Fibroblast of the conjunctiva (primary cell): ENCODE results near the gene RIN1.
"Not testable (repeated sequence)": the region's sequence is repeated elsewhere in the genome, so short reads cannot be mapped to it uniquely, and the experiment has no call there.

Source experiments
- DNase-seq: peaks from one replicate; pipeline ENCODE4 v3.0.0-alpha.2; 2010; ENCODE audit warnings: low read depth

RIN1 gene

DNA sequence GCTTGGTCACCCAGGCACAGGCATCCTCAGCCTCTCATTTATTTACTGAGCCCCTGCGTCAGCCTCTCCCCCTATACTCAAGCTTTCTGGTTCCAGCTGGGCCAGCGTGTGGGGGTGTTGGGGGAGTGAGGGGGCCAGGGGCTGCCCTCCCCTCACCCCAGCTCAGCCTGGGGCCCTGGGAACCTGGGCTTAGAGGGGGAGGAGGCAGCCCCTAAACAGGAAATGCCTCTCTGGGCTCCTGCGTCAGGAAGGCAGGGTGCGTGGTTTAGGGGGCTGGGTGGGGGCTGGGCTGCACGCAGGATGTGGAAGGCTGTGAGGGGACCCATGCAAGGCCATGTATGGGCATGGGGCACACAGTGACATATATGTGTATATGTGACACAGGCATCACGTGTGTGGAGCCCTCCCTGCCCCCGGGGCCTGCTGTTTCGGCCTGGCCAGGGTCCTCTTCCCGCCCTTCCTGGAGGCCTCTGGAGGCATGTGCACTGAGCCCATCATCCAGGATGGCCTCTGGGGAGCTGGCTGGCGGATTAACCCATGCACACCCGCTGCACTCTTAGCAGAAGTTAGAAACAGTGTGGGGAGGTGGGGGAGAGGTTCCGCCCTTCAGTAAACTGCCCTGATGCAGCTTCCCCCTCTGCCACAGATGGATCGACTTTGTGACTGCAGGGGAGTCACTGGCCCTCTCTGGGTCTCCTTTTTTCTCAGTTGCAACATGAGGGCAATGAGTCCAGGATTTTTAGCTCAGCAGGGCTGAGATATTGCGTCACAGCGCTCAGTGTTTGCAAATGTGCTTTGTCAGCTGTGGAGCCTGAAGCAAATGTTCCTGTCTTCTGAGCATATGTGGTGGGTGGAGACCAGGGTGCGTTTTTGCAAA is 18.3 kb downstream of the RIN1 start:
- peak; percentile 90 for DNase-seq

DNA sequence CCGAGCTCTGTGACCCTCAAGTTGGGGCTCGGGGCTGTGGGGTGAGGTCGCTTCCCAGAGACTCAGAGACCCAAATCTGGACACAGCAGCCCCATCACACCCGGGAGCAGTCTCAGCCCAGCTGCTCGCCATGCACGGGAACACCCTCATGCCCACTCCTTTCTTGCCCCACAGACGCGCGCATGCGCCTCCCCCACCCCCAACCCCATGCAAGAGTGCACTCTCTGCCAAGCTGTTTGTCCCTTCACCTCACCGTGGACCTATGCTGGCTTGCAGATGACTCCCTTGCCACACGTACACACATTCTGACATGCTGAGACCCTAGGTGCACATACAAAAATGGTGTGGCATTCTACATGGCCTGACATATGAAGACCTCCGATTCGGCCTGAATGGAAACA is 18.9 kb downstream of the RIN1 start:
- DNase-seq = no peak

DNA sequence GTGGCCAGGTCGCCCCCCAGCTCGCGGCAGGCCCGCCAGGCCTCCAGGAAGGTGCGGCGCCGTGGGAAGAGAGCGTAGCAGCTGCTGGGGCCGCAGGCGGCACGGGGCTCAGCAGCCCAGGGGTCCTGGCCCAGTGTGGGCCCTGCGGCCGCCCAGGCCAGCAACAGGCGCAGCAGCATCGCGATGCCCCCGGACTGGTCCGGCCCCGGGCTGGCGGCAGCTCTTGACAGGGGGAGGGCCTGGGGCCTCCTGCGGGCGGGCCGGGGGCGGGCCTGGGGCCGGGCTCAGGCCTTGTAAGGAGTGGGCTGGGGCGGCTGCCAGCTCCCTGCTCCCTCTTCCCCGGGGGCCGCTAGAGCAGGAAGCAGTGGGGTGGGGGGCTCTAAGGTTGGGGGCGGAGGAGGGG is 19.4 kb downstream of the RIN1 start, which contains the start of gene CD248:
CD248 (minus strand) TSS at position 196 of the 403 bp plus-strand sequence; CDS start at position 179, 17 bp downstream.
- peak; percentile 84 for DNase-seq

DNA sequence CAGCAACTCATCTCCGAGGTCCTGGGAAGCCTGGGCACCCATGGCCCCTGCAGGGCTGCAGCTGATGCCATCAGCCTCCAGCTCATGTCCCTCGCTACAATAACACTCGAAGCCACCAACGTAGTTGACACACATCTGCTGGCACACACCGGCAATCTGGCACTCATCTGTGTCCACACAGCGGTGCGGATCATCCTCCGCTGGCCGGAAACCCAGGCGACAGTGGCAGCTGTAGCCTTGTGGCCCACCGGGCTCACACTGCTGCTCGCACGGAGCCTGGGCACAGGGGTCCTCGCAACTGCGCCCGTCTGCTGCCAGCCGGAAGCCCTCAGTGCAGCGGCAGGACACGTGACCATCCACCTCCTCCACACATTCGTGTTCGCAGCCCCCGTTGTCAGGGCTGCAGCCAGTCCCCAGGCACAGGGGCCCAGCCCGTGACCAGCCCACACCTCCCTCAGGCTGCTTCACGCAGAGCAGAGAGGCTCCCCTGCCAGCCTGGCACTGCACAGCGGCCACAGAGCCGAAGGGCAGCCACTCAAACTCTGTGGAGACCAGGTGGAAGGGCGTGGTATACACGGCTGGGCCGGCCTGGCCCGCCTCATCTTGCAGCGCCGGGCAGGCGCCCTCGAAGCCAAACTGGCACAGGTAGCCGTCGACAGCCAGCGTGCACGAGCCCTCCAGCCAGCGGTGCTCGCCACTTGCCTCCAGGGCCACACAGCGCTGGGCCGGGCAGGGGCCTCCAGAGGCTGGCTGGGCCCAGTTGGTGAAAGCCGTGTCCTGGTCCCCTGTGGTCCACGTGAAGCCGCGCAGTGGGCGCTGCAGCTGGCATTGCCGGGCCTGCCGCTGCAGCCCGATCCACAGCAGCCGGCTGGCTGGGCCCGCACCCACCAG is 20.1 kb downstream of the RIN1 start:
- no peak for DNase-seq

GRCh38 chr11:66315498-66315885 is 20.7 kb downstream of the RIN1 start:
- no peak for DNase-seq

DNA sequence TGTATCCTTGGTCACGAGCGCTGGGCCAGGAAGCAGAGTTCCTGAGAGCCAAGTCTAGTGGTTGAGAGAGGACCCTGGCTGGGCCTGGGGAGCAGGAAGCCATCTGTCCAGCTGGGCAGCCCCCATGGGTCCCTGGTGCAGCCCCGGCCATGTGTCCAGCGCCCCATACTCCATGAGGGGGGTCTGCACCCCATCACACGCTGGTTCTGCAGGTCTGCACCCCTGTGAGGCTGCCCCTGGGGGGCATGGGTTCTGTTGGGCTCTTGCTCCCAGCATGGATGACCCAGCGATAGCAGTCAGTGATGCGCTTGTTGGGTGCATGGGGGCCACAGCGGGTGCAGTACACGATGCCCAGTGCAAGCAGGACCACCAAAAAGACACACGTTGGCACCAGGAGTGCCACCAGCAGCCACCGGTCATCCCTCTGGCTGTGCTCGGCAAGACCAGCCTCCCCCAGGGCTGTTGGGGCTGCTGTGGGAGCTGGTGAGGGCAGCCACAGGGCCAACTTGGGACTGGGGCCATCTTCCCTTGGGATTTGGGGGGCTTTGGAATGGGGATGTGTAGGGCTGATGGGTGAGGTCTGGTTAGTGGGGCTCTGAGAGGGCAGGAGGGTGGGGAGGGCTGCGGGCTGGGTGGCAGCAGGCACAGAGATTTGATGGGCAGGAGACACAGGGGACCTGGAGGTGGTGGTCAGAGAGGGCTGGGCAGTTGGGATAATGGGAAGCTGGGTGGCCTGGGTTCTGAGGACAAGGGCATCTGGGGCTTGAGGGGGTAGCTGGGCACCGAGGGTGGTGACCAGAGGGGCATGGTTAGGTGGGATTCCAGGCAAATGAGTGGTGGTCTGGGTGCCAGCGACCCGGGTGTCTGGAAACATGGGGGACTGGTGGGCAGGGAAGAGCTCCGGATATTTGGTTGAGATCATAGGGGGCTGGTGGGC is 21.4 kb downstream of the RIN1 start:
- no peak for DNase-seq

GRCh38 chr11:66314186-66314501 is 22.1 kb downstream of the RIN1 start:
- no peak for DNase-seq

DNA sequence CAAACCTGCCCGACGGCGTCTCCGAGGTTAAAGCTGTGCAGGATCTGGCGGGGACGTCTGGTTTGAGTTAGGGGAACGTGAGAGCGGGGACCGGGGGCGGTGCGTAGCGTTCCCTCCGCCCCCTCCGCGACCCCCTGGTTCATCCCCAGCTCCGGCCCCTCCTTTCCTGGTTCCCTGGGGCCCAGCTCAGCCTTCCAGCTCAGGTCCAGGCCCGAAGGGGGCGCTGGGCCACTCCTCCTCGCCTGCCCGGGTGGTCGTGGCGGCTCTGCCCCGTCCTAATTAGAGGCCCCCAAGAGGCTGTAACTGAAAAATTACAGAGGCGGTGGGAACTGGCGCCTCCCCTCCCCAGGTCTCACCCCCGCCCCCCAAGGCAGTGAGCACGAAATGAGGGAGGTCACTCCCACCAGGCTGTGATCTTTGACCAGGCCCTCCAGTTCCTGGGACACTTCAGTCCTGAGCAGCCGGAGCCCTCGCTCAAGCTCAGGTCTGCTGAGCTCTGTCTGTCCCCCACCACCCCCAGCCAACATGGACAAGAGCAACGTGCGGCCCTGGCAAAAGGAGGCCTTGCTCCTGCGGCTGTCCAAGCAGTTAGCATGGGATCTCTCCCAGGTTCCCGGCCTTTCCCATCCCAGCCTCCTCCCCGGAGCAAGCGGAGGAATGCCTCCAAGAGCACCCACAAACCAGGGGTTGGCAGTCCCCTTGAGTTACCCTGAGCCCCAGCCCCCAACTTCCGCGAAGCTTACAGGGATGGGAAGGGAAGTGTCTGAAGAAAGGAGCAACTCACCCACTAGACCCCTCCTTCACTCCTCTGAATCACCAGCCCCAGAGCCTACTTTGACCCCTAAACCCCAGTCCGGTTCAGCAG is 22.7 kb downstream of the RIN1 start:
- DNase-seq = no peak

- DNase-seq = peak; percentile 99
Measured at GRCh38 chr11:66312549-66313320, 23.5 kb downstream of the RIN1 start.

DNA sequence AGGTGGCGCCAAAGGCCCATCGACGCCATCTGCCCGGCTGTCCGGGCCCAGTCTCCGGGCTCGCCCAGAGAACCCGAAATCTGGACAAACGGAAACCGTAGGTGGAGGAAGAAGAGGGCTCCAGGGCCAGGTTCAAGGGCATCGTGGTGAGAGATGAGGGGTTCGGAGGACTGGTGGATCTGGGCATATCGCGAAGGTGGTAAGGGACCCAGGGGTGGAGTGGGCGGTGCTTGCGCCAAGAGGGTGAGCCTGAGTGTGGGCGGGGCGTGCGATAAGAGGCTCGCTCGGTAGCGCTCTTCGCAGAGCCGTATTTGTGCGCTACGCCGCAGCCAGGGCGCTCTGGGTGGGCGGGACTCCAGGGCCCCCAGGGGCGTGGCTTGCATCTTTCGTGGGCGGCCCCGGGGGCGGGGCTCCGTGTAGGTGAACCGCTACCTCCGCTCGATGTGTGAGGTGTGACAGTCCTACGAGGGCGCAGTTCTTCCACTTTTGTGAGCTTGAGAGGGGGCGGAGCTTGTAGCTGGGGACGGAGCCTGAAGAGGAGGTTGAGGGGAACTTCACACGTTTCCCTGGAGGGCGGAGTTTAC is 24.2 kb downstream of the RIN1 start:
- DNase-seq = peak; percentile 91

- no peak for DNase-seq
Measured at GRCh38 chr11:66311470-66311964, 24.7 kb downstream of the RIN1 start.

DNA sequence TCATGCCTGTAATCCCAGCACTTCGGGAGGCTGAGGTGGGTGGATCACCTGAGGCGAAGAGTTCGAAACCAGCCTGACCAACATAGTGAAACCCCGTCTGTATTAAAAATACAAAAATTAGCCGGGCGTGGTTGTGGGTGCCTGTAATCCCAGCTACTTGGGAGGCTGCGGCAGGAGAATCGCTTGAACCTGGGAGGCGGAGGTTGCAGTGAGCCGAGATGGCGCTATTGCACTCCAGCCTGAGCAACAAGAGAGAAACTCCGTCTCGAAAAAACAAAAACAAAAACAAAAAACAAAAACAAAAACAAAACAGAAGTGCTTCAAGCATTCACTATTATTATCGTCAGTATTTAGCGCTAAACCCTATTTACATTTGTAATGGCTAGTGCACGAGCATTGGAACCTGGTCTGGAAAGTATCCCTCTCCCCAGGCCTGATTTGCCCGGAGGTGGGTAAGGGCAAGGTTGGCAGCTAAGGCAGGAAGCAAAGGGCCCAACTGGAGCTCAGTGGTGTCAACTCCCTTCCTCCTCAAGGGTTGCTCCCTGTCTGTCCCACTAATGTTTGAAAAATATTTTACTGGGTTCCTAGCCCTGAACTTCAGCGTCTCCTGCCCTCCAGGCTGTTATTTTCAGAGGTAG is 25.3 kb downstream of the RIN1 start:
- DNase-seq = not testable (repeated sequence)

GRCh38 chr11:66310324-66310723 is 25.9 kb downstream of the RIN1 start:
- no peak for DNase-seq

DNA sequence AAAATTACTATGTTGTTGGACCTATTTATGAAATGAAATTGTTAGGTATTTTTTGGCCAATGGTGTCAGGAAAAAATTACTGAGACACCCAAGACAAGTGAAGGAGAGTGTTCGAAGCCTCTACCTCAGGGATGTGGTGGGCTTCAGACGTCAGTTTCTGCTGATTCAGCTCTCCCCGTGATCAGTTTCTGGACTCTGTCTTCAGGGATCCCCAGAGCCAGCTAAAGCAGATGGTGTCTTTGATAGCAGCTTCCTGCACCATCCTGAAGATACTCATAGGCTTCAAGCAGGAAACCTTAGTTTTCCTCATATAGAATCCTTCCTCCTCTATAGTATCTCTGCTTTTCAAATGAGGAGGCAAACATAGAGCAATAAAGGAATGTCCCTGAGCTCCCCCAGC is 26.8 kb downstream of the RIN1 start:
- no peak for DNase-seq

- DNase-seq = no peak
Measured at GRCh38 chr11:66302656-66303055, 33.6 kb downstream of the RIN1 start.

GRCh38 chr11:66299186-66299585 is 37.0 kb downstream of the RIN1 start:
- no peak for DNase-seq

GRCh38 chr11:66297610-66298009 is 38.6 kb downstream of the RIN1 start:
- no peak for DNase-seq

- DNase-seq = no peak
Measured at GRCh38 chr11:66294626-66295620, 41.3 kb downstream of the RIN1 start.
